Measurements from ENCODE around the gene JSRP1. TPM values are rescaled to one million over a fixed set of nuclear protein-coding genes. Genes with fewer than 3 reads are reported as not detected.

The JSRP1 gene
- total RNA-seq, 2 experiments from 2014 or later, result 1.0 TPM

DNA sequence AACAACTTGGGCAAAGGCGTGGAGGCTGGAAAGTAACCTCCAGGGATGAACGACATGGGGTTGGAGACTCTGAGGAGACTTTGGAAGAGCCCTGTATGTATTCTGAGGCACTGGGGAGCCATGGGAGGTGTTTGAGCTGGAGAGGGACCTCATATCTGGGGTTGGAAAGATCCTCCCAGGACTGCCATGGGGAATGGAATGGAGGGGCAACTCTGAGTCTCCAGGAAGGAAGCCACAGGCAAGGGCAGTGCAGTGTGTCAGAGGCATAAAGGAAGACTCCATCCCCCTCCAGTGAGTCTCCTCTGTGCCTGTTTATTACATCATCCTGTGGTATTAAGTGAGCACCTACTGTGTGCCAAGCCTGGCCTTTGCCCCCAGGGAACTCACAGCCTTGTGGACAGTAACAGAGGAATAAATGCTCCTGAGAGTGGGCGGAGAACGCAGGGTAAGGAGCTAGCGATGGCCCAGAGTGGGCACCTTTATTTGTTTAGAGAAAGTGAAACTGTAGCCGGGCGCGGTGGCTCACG, 18.0 kb upstream of the JSRP1 start:
- peaks cover 42% of the 10 kb centered on the region for H3K36me3 Mint-ChIP-seq (ENCODE audit: low read depth)
- POLR2A ChIA-PET, result interaction anchor here (0.7 to 11.0 kb wide), 8 partner anchors 14 to 128 kb away, joined by 3 to 102 read pairs (median 4); partner anchors contain the start of genes AMH and JSRP1

DNA sequence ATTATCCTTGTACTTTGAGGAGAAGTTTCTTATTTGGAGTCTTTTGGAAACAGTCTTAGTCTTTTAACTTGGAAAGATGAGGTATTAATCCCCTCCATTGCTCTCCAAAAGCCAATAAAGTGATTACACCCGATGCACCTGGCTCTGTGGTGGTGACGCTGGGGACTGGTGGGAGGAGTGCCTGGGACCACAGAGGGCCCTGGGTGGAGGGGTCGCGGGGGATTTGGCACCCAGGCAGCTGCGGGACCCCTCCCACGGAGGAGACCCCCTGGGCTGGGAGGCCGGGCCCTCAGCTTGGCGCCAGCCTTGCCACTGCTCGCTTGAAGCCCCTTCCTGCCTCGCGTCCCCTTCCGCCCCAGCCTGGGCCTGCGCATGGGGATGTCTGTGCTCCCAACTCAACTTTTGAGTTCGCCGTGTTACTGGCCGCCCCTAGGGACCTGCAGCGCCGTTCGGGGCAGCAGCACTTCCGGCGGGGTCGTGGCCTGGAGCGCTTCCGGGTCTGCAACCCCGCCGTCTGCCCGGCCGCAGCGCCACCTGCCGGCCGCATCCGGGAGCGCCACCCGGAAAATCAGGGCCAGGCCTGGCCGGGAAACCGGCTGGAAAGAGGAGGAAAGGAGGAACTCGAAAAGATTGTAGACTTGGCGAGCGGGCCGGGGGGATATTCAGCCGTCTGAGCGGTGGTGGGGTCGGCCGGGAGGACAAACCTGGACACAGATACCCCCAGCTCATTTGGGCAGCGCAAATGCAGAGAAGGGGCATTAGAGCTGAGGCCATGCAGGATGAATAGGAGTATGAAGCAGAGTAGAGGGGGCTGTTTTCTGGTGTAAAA, 17.4 kb upstream of the JSRP1 start:
- POLR2A ChIA-PET, result interaction anchor here (0.5 to 11.0 kb wide), 9 partner anchors 10 to 119 kb away, joined by 3 to 102 read pairs (median 4); partner anchors contain the start of genes AMH and JSRP1
- intact Hi-C loops (cut with micrococcal nuclease), result no loop called here
- DNase-seq, result peak; percentile 92
- ATAC-seq, result peak; percentile 67
- Mint-ChIP-seq H3K4me3 (peak overlapping the region; percentile 85), H3K4me1 (ENCODE audit: low read depth) (peaks cover 32% of the 10 kb centered on the region), H3K9me3 (no peaks in the 10 kb centered on the region), H3K27ac (peak overlapping the region; percentile 86), H3K27me3 (no peaks in the 10 kb centered on the region), H3K36me3 (ENCODE audit: low read depth) (peaks cover 42% of the 10 kb centered on the region)
- TF ChIP-seq, protein P1, sequence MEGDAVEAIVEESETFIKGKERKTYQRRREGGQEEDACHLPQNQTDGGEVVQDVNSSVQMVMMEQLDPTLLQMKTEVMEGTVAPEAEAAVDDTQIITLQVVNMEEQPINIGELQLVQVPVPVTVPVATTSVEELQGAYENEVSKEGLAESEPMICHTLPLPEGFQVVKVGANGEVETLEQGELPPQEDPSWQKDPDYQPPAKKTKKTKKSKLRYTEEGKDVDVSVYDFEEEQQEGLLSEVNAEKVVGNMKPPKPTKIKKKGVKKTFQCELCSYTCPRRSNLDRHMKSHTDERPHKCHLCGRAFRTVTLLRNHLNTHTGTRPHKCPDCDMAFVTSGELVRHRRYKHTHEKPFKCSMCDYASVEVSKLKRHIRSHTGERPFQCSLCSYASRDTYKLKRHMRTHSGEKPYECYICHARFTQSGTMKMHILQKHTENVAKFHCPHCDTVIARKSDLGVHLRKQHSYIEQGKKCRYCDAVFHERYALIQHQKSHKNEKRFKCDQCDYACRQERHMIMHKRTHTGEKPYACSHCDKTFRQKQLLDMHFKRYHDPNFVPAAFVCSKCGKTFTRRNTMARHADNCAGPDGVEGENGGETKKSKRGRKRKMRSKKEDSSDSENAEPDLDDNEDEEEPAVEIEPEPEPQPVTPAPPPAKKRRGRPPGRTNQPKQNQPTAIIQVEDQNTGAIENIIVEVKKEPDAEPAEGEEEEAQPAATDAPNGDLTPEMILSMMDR (IDR thresholded peaks at IDR 0.05), result peak; percentile 95
- CTCF ChIA-PET, result interaction anchor here (0.6 to 4.9 kb wide), 15 partner anchors 9 to 121 kb away, joined by 3 to 29 read pairs (median 6); partner anchors contain the start of genes PEAK3 and PLEKHJ1

More for the DNA sequence above, 18.0 kb upstream of the JSRP1 start:
- intact Hi-C loops (cut with micrococcal nuclease), result no loop called here
- Mint-ChIP-seq H3K27ac (peak overlapping the region; percentile 86), H3K4me3 (peak overlapping the region; percentile 85), H3K9me3 (no peaks in the 10 kb centered on the region), H3K4me1 (ENCODE audit: low read depth) (peaks cover 31% of the 10 kb centered on the region), H3K27me3 (no peaks in the 10 kb centered on the region)
- no peak for ATAC-seq
- DNase-seq, result no peak
- CTCF ChIA-PET, result interaction anchor here (1.0 to 4.9 kb wide), 14 partner anchors 9 to 122 kb away, joined by 3 to 29 read pairs (median 6); partner anchors contain the start of genes PEAK3 and PLEKHJ1
- TF ChIP-seq, protein P1 (IDR thresholded peaks at IDR 0.05), result no peak

DNA sequence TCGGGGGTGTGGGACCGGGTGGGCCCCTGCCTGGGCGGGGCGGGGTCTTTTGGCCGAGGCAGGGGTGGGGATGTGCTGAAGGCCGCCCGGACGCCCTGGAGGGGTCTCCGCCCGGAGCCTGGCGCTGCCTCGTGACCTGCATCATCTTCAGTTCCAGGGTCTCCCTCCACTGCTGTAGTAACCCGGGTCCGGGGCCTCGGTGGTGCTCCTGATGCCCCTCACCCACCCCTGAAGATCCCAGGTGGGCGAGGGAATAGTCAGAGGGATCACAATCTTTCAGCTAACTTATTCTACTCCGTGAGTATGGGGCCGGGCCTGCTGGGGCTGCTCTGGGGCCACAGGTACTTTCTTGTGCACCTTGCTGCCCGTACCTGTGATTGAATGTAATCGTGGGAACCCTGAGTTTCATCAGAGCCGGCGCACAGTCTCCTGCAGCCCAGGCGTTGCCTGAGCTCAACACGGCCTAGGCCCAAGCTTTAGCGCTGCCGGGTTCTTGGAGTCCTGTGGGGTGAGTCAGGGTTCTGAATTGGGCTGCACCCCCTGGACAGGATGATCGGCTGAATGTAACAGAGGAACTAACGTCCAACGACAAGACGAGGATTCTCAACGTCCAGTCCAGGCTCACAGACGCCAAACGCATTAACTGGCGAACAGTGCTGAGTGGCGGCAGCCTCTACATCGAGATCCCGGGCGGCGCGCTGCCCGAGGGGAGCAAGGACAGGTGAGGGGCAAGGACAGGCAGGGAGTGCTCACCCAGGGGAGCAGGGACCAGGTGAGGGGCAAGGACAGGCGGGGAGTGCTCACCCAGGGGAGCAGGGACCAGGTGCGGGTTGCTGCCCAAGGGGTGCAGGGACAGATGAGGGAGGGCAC, 15.3 kb upstream of the JSRP1 start:
- H3K4me1 Mint-ChIP-seq (ENCODE audit: low read depth), result peaks cover 36% of the 10 kb centered on the region
- no peaks in the 10 kb centered on the region for H3K9me3 Mint-ChIP-seq
- no peaks in the 10 kb centered on the region for H3K27me3 Mint-ChIP-seq
- DNase-seq (no peak), ATAC-seq (no peak)
- peak overlapping the region; percentile 90 for H3K27ac Mint-ChIP-seq
- ChIA-PET CTCF (interaction anchor here (1.6 to 4.9 kb wide), 6 partner anchors 9 to 122 kb away, joined by 3 to 29 read pairs (median 10); partner anchors contain the start of gene PLEKHJ1), POLR2A (interaction anchor here (0.8 to 11.0 kb wide), 14 partner anchors 12 to 422 kb away, joined by 3 to 102 read pairs (median 4); partner anchors contain the start of genes AMH, JSRP1, LMNB2 and PLEKHJ1)
- peaks cover 42% of the 10 kb centered on the region for H3K36me3 Mint-ChIP-seq (ENCODE audit: low read depth)
- TF ChIP-seq, protein P1 (IDR thresholded peaks at IDR 0.05), result no peak
- intact Hi-C loops (cut with micrococcal nuclease), result loop anchor here (2.0 kb wide), 1 partner anchor 33 kb away; no protein-coding TSS in a partner anchor
- H3K4me3 Mint-ChIP-seq, result peak overlapping the region; percentile 85

DNA sequence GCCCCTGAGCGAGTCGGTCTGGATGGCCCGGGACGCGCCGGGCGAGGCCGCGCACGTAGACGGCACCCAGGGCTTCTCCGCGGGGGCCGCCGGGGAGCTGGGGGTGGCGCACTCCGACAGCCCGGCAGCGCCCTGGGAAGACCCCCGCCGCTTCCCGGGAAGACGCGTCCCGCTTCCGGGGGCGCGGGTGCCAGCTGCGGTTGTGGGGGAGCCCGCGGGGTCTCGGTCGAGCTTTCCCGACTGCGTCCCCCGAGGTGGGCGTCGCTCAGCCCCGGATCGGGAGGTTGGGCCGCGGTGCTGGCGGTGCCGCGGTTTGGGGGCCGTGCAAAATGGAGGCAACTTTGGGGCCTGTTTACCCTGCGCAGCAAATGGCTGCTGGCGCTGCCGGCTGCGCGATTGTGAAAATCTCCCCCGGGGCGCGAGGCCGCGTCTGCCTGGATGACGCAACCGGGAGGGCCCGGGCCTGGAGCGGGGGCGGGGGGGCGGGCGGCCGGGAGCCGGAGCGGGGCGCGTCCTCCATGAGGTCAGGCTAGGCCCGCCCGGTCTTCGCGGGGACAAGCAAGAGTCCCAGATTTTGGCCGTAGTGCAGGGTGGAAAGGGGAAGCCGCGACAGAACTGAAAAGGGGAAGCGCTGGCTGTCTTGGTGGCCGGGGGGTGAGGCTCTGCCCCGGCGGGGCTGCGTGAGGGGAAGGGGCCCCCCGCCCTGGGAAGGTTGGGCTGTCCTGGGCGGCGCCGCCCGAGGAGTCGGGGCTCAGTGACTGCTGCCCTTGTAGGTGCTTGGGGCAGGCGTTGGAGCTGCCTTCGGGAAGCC, 14.4 kb upstream of the JSRP1 start:
- H3K27me3 Mint-ChIP-seq, result no peaks in the 10 kb centered on the region
- H3K9me3 Mint-ChIP-seq, result no peaks in the 10 kb centered on the region
- peaks cover 39% of the 10 kb centered on the region for H3K4me1 Mint-ChIP-seq (ENCODE audit: low read depth)
- TF ChIP-seq, protein P1 (IDR thresholded peaks at IDR 0.05), result no peak
- H3K27ac Mint-ChIP-seq, result peak overlapping the region; percentile 90
- H3K4me3 Mint-ChIP-seq, result peak overlapping the region; percentile 85
- DNase-seq (peak; percentile 83), ATAC-seq (peak; percentile 20)
- CTCF ChIA-PET, result interaction anchor here (0.8 to 2.7 kb wide), 3 partner anchors 9 to 17 kb away, joined by 3 to 9 read pairs (median 5); no protein-coding TSS in a partner anchor
- intact Hi-C loops (cut with micrococcal nuclease), result loop anchor here (2.0 kb wide), 1 partner anchor 32 kb away; no protein-coding TSS in a partner anchor
- POLR2A ChIA-PET, result interaction anchor here (0.6 to 11.0 kb wide), 28 partner anchors 8 to 1094 kb away, joined by 3 to 102 read pairs (median 4); partner anchors contain the start of genes AMH, GADD45B, JSRP1 and LMNB2
- H3K36me3 Mint-ChIP-seq (ENCODE audit: low read depth), result peaks cover 42% of the 10 kb centered on the region
